H1 (cell line): ENCODE results near the gene BRD2. TPM values are rescaled to one million over a fixed set of nuclear protein-coding genes. Genes with fewer than 3 reads are reported as not detected.
A peak's percentile ranks its signal among the peaks of the same experiment; 100 is the strongest.

Source experiments
- CREB1 ChIP-seq: IDR thresholded peaks from 2 replicates; pipeline ENCODE4 v1.6.1; 2012; ENCODE audit warnings: inconsistent platforms
- PHF8 ChIP-seq: fragments of 200-600 bp; sonication (generic); conservative IDR thresholded peaks from 2 replicates; pipeline ENCODE4 v1.7.1; 2012; ENCODE audit warnings: low read depth, mild to moderate bottlenecking, inconsistent platforms, low read length, moderate library complexity
- SP2 ChIP-seq: IDR thresholded peaks from 2 replicates; pipeline ENCODE4 v1.6.1; 2012; ENCODE audit warnings: mild to moderate bottlenecking, low read length, inconsistent platforms
- TAF7 ChIP-seq: optimal IDR thresholded peaks from 2 replicates; pipeline ENCODE3; 2011; ENCODE audit warnings: low read depth, mild to moderate bottlenecking, inconsistent platforms, low read length, moderate library complexity, borderline replicate concordance
- polyA plus RNA-seq, 7 experiments: library from polyadenylated mRNA; depleted of rRNA in 3 of 7; stranded (reverse) in 5 of 7; unstranded in 2 of 7; fragments of >200 nt in 5 of 7; fragments of 200-250 nt in 2 of 7; gene quantifications; 1 replicate in 5 of 7; 2 replicates in 1 of 7; 4 replicates in 1 of 7; pipeline versions ENCODE4 v1.2.1 to v1.2.3, GENCODE V29; 2011 to 2013; ENCODE audit warnings: missing spikeins in 2 of 7, mixed read lengths in 2 of 7
- total RNA-seq: library from RNA; stranded (reverse); fragmentation: NEBNext Ultra II Directional; extraction: Animal tissue kit (Norgen Biotek cat#: 25700); gene quantifications from 2 replicates; pipeline ENCODE4 v1.2.1, GENCODE V29; 2021

Gene BRD2
- total and polyA plus RNA-seq, 2 of the 8 experiments (the other 6 are each of a cell fraction or from before 2014, with no cell fraction given), result 132 to 185 TPM

DNA sequence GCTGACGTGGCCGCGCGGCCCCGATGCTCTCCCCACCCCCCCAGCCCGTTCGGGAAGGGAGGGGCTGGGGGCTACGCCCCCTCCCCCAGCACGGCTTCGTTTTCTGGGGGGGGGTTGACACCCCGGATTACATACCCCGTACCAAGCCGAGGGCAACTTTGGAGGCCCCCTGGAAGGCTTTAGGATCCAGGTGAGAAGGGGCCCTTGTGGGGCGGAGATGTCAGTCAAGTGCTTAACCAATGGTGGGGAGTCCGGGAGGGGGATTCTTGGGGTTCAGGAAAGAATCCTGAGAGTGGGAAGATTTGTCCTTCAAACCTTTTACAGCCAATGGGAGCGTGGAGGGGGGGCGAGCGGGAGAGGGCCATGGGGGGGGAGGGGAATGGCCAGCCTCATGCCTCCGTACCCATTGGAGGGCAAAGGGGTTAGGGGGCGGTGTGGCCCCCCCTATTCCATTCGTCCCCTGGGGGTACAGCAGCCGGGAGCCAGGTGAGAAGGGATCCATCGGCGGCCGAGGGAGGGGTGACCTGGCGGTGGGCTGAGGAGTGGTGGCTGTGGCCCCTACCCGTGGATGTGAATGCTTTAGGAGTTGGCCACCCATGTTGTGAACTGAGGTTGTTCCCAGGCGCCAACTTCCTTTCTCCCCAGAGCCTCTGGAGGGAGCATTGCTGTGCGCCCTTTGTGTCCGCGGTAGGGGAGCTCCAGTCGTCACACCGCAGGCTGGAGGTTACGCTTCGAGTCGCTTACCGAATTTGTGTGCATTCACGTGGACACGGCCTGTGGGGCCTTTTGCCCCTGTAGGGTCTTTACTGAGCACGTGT is 682 bp downstream of the BRD2 start (continued):
- peak; percentile 5; the same call in 1 of the 2 replicates for TF ChIP-seq CREB1
- TF ChIP-seq SP2, result no peak
- TF ChIP-seq TAF7, result no peak
- peak; percentile 51 for TF ChIP-seq PHF8
